Bronchial epithelial cell (primary cell): ENCODE data around the gene CELF4. TPM values are rescaled to one million over a fixed set of nuclear protein-coding genes. Genes with fewer than 3 reads are reported as not detected.

Experiments
- DNase-seq: peaks from one replicate; pipeline ENCODE4 v3.0.0-alpha.2; 2010; ENCODE audit warnings: low read depth
- FAIRE-seq: peaks from 2 replicates; lab custom pipeline; 2011; peaks lifted over from hg19 to GRCh38; lab: Jason Lieb, UNC
- H3K27me3 ChIP-seq: 2 replicates; pipeline ENCODE4 v1.5.1; 2011; ENCODE audit warnings: low read length; ENCODE audit not compliant: control insufficient read depth, insufficient read depth
- H3K36me3 ChIP-seq: 2 replicates; pipeline ENCODE4 v1.5.1; 2011; ENCODE audit warnings: low read length; ENCODE audit not compliant: control insufficient read depth, insufficient read depth
- H3K4me3 ChIP-seq: 2 replicates; pipeline ENCODE4 v1.5.1; 2011; ENCODE audit warnings: mild to moderate bottlenecking, low read depth, low read length, control low read depth
- total RNA-seq: library from RNA; depleted of rRNA; stranded (reverse); fragments of >200 nt; gene quantifications from 2 replicates; pipeline ENCODE4 v1.2.1, GENCODE V29; 2014
- TF ChIP-seq, protein P1 (sequence below): IDR thresholded peaks from 2 replicates; pipeline ENCODE4 v1.5.1; 2011; ENCODE audit warnings: mild to moderate bottlenecking, moderate library complexity, low read length, control low read depth, inconsistent platforms; ENCODE audit not compliant: insufficient read depth, severe bottlenecking

Gene CELF4
- total RNA-seq, 1 donor from 2014 or later: not detected

DNA sequence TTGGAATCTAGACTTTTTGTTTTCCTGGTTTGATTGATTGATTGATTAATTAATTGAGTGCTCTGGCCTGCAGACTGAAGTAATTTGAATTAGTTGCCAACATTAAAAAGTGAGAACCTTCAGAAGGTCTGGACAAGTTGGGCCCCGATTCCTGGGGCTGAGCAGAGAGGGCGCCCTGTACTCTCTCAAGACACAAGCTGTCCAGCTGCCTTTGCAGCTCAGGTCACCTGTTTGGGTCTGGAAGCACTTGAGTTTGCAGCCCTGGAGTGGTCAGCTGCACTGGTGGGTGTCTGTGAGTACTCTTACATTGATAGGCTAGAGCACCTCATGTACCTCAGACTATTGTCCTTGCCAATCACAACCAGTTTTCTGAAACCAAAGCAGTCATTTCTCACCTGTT lies 22.7 kb upstream of the CELF4 start:
- no peaks in the 10 kb centered on the region for H3K36me3 ChIP-seq
- no peaks in the 10 kb centered on the region for H3K27me3 ChIP-seq
- no peak for FAIRE-seq
- no peak for DNase-seq
- TF ChIP-seq, protein P1, sequence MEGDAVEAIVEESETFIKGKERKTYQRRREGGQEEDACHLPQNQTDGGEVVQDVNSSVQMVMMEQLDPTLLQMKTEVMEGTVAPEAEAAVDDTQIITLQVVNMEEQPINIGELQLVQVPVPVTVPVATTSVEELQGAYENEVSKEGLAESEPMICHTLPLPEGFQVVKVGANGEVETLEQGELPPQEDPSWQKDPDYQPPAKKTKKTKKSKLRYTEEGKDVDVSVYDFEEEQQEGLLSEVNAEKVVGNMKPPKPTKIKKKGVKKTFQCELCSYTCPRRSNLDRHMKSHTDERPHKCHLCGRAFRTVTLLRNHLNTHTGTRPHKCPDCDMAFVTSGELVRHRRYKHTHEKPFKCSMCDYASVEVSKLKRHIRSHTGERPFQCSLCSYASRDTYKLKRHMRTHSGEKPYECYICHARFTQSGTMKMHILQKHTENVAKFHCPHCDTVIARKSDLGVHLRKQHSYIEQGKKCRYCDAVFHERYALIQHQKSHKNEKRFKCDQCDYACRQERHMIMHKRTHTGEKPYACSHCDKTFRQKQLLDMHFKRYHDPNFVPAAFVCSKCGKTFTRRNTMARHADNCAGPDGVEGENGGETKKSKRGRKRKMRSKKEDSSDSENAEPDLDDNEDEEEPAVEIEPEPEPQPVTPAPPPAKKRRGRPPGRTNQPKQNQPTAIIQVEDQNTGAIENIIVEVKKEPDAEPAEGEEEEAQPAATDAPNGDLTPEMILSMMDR: no peak
- no peak overlapping the region for H3K4me3 ChIP-seq

DNA sequence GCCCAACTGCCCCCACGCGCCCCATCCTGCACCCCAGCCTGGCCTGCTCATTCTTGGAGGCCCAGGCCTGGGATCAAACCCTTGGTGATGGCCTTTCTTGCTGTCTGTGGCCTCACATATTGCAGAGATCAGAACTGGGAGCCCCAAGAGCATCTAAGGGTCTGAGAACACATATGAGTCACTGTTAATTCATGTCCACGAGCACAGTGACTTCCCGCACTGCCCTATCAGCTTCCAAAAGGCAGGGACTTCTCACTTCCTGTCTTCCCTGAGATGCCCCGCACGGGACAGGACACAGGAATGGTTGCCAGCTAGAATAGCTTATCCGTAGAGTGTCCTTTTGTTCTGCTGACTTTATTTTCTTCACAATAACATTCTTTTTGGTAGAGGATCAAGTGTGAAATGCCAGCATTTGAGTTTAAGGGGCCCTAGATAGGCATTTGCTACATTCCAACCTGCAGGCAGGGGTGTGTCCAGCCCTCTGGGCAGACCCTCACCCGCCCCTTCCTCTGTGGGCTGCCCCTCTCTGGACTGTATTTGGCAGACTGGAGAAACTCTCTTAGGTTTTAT lies 21.1 kb upstream of the CELF4 start:
- H3K4me3 ChIP-seq: no peak overlapping the region
- H3K27me3 ChIP-seq: no peaks in the 10 kb centered on the region
- no peak for FAIRE-seq
- TF ChIP-seq, protein P1: no peak
- no peaks in the 10 kb centered on the region for H3K36me3 ChIP-seq
- no peak for DNase-seq

DNA sequence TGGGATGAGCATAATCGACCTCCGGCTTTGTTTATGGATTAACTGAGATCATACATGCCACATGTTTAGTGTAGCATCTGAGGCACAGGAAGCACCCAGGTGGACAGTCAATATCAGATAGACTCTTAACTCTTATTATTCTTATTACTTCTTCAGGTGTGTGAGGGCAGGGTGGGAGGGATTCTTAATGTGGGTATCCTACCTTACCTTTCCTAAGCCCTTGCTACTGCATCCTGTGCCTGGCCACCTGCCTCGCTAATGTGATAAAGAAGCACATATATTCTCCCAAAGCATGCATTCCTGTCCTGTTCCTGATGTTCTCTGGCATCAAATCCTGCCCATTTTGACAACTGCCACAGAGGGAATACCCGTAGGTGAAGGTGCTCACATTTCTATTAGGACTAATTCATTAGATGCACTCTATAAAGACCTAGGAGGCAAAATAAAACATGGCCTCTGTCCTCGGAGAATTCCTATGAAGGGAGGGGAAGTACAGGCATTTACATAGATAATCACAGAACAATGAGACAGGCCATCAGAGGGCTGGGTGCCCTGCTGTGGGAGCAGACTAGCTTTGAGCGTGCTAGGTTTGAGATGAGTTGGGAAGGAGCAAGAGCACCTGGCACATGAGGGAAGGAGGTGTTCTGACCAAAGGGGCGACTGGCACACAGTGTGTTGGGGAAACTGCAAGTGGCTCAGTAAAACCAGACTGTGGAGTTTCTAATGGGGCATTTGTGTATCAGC lies 19.5 kb upstream of the CELF4 start:
- FAIRE-seq (no peak), DNase-seq (no peak)
- H3K36me3 ChIP-seq: no peaks in the 10 kb centered on the region
- no peak overlapping the region for H3K4me3 ChIP-seq
- no peaks in the 10 kb centered on the region for H3K27me3 ChIP-seq
- TF ChIP-seq, protein P1: no peak

DNA sequence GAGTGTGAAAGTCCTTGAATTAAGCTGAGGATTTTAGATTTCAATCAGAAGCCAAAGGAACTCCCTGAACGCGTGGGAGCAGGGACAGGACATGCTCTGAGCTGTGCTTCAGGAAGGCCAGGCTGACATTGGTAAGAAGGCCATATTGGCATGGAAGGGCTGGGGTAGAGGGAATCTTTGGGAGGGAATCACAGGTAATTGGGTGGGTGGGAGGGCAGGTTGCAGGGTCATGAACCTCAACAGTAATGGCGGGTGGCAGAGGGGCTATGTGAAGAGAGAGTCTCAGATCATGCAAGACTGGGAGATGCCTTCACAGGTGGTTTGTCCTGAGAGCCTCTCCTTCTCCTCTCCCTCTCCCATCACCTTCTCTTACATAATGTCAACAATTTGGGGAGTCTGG lies 18.6 kb upstream of the CELF4 start:
- FAIRE-seq: no peak
- TF ChIP-seq, protein P1: no peak
- H3K36me3 ChIP-seq: no peaks in the 10 kb centered on the region

DNA sequence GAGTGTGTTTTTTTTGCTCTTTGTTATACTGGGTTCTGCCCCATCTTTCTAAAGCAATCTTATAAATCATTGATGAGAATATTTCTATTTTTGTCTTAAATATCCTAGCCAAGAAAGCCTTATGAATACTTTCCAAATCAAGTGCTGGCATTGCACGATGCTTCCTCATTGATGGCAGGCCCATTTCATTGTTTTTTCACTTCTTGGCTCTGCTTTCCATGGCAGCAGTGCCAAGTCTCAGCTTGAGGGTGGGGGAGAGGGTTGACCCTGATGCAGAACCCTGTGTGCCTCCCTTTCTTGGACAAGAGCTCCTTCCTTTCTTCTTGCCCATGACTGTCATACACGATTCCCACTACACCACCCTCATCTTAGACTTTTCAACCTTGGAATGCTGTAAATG lies 16.7 kb upstream of the CELF4 start:
- no peak for FAIRE-seq
- TF ChIP-seq, protein P1: no peak
- DNase-seq: no peak
- Histone ChIP-seq H3K4me3 (no peak overlapping the region), H3K36me3 (no peaks in the 10 kb centered on the region), H3K27me3 (no peaks in the 10 kb centered on the region)

More for the DNA sequence above, 18.6 kb upstream of the CELF4 start:
- no peaks in the 10 kb centered on the region for H3K27me3 ChIP-seq
- H3K4me3 ChIP-seq: no peak overlapping the region
- DNase-seq: no peak
